ENCODE measurements around the gene MCTP2. TPM values are rescaled to one million over a fixed set of nuclear protein-coding genes. Genes with fewer than 3 reads are reported as not detected.

MCTP2 gene
- polyA plus RNA-seq, 1 experiment: 9.5 TPM

DNA sequence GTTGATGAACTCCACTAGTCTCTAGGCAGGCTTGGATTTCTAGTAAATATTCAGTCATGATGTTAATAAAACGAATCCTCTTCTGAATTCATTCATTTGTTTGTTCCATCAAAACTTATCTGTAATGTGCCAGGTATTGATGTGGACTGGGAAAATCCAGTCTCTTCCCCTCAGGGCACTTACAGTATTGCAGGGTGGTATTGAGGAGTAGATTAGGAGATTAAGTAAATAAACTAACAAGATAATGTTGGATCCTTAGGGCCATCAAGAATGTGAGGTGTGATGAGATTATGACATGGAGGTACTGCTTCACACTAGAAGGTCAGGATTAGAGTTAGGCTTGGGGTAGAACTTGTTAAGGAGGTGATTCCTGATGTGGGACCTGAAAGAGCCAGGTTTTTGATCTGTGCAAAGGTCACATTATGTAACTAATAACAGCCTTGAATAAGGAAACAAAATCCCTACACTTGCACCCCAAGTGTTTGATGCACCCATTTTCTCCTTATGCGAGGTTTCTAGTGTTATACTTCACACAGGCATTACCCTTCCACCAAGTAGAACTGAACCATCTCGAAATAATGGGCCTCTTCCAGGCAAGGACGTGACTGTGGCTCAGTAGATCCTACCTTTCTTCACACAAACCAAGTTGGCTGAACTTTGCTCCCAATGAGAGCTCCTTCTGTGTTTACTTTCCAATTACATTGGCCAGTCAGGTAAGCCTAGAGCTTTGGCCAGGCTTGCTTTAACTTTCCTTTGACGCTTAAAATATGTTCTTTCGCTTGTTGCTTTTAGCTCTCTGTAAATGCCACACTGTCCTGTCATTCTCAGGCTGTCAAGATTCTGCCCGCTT lies 16.7 kb downstream of the MCTP2 start:
- POLR2A ChIA-PET: no interaction called here
- H3K36me3 ChIP-seq (ENCODE audit: control insufficient read depth, insufficient read depth, low read length): no peaks in the 10 kb centered on the region
- H3K27me3 ChIP-seq (ENCODE audit: control insufficient read depth, insufficient read depth, low read length): no peaks in the 10 kb centered on the region
- CTCF ChIA-PET: interaction anchor here (1.1 to 1.9 kb wide), 4 partner anchors 8 to 16 kb away, joined by 3 to 8 read pairs (median 4); partner anchors contain the start of gene MCTP2
- TF ChIP-seq CTCF (IDR thresholded peaks at IDR 0.05; ENCODE audit: insufficient read depth, low read depth, low read length): no peak
- no peak for DNase-seq (ENCODE audit: low read depth)
- H3K4me3 ChIP-seq (ENCODE audit: low read depth, low read length): no peak overlapping the region

DNA sequence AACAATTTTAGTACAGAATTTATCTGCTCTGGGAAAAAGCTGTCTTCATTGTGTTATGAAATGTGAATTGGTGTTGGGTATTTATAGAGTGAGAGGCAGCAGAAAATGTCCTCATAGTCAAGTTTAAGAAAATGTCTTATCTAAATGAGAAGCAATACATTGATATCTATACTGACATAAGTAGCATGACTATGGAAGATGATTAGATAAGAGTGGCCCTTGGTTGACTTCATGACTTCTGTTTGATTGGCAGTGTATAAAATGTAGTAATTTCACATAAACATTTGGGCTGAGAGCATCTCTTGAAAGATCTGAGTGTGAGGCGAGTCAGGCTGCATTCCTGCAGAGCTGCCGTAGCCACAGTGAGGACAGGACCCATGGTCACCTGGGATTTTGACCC lies 19.4 kb downstream of the MCTP2 start:
- CTCF ChIA-PET: interaction anchor here (0.8 kb wide), 1 partner anchor 88 kb away, joined by 3 read pairs; no protein-coding TSS in a partner anchor
- H3K27me3 ChIP-seq (ENCODE audit: control insufficient read depth, insufficient read depth, low read length): no peaks in the 10 kb centered on the region
- POLR2A ChIA-PET: no interaction called here
- no peak for TF ChIP-seq CTCF (IDR thresholded peaks at IDR 0.05; ENCODE audit: insufficient read depth, low read depth, low read length)
- no peak overlapping the region for H3K4me3 ChIP-seq (ENCODE audit: low read depth, low read length)
- H3K36me3 ChIP-seq (ENCODE audit: control insufficient read depth, insufficient read depth, low read length): no peaks in the 10 kb centered on the region
- DNase-seq (ENCODE audit: low read depth): no peak

DNA sequence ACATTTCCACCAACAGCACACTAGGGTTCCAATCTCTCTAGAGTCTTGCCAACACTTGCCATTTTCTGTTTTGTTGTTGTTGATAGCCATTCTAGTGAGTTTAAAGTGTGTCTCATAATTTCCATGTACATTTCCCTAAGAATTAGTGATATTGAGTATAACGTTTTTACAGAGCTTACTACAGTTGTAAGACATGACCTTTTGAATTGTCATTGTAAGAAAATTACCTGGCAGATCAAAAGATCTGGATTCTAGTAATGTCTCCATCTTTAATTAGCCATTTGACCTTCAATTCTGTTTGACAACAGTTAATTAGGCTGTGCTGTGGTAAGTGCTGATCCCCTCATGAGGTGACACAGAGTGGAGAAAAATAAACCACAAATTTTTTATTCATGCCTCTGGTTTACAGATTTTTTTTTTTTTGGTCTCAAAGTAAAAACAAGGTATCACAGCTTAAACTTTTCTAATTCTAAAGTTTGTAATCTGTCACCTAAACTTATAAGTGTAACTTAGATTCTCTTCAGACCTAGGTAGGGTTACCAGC lies 20.9 kb downstream of the MCTP2 start:
- no peak for TF ChIP-seq CTCF (IDR thresholded peaks at IDR 0.05; ENCODE audit: insufficient read depth, low read depth, low read length)
- ChIA-PET CTCF (no interaction called here), POLR2A (no interaction called here)
- no peaks in the 10 kb centered on the region for H3K36me3 ChIP-seq (ENCODE audit: control insufficient read depth, insufficient read depth, low read length)
- no peak overlapping the region for H3K4me3 ChIP-seq (ENCODE audit: low read depth, low read length)
- no peak for DNase-seq (ENCODE audit: low read depth)
- no peaks in the 10 kb centered on the region for H3K27me3 ChIP-seq (ENCODE audit: control insufficient read depth, insufficient read depth, low read length)

- ChIA-PET CTCF (no interaction called here), POLR2A (no interaction called here)
- no peaks in the 10 kb centered on the region for H3K27me3 ChIP-seq (ENCODE audit: control insufficient read depth, insufficient read depth, low read length)
- H3K4me3 ChIP-seq (ENCODE audit: low read depth, low read length): no peak overlapping the region
- no peak for TF ChIP-seq CTCF (IDR thresholded peaks at IDR 0.05; ENCODE audit: insufficient read depth, low read depth, low read length)
- no peak for DNase-seq (ENCODE audit: low read depth)
- H3K36me3 ChIP-seq (ENCODE audit: control insufficient read depth, insufficient read depth, low read length): no peaks in the 10 kb centered on the region
Measured at GRCh38 chr15:94252906-94253491, 21.6 kb downstream of the MCTP2 start.

DNA sequence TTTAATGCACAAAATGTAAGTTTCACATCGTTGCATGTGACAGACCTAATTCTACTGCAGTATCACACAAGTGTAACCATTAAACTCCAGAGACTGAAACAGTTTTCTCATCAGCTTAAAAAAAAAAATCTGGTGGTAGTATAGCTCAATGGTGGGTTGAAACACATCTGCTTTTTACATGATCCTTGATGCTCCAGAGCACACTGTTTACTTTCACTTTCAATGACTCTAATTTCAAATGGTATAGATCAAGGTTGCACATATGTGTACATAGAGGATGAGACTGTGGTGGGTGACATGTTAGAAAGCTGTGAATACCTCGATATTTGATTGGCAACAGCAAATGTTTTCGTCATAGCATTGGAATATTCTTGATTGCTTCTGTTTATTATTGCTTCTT lies 22.4 kb downstream of the MCTP2 start:
- no peaks in the 10 kb centered on the region for H3K36me3 ChIP-seq (ENCODE audit: control insufficient read depth, insufficient read depth, low read length)
- no peaks in the 10 kb centered on the region for H3K27me3 ChIP-seq (ENCODE audit: control insufficient read depth, insufficient read depth, low read length)
- no peak for TF ChIP-seq CTCF (IDR thresholded peaks at IDR 0.05; ENCODE audit: insufficient read depth, low read depth, low read length)
- POLR2A ChIA-PET: interaction anchor here (0.6 kb wide), 1 partner anchor 64 kb away, joined by 4 read pairs; no protein-coding TSS in a partner anchor
- no peak for DNase-seq (ENCODE audit: low read depth)
- no peak overlapping the region for H3K4me3 ChIP-seq (ENCODE audit: low read depth, low read length)
- CTCF ChIA-PET: interaction anchor here (1.2 kb wide), 1 partner anchor 10 kb away, joined by 3 read pairs; no protein-coding TSS in a partner anchor

Data from BJ (cell line).